Midbrain (tissue), 1 donor: ENCODE measurements around the gene SMIM3.
"Not testable (repeated sequence)": the region's sequence is repeated elsewhere in the genome, so short reads cannot be mapped to it uniquely, and the experiment has no call there.

Experiments
- DNase-seq: peaks from one replicate; lab custom pipeline; 2025; lab: John Stamatoyannopoulos, UW

SMIM3 gene

GRCh38 chr5:150793423-150793888 lies 14.9 kb downstream of the SMIM3 start:
- DNase-seq = not testable (repeated sequence)

GRCh38 chr5:150794927-150795326 lies 16.4 kb downstream of the SMIM3 start:
- DNase-seq = no peak

- DNase-seq = no peak
Observed at GRCh38 chr5:150797384-150797783, 18.8 kb downstream of the SMIM3 start.

GRCh38 chr5:150801117-150801927 lies 22.8 kb downstream of the SMIM3 start:
- DNase-seq = peak; percentile 69

GRCh38 chr5:150804388-150804787 lies 25.8 kb downstream of the SMIM3 start:
- no peak for DNase-seq

GRCh38 chr5:150809363-150809762 lies 30.8 kb downstream of the SMIM3 start:
- DNase-seq = no peak

GRCh38 chr5:150815010-150815409 lies 36.5 kb downstream of the SMIM3 start:
- DNase-seq = no peak

GRCh38 chr5:150816946-150817345 lies 38.4 kb downstream of the SMIM3 start:
- DNase-seq = no peak

- no peak for DNase-seq
Observed at GRCh38 chr5:150829744-150830143, 51.2 kb downstream of the SMIM3 start.

GRCh38 chr5:150831821-150832220 lies 53.3 kb downstream of the SMIM3 start:
- not testable (repeated sequence) for DNase-seq

GRCh38 chr5:150836064-150836463 lies 57.5 kb downstream of the SMIM3 start:
- no peak for DNase-seq

GRCh38 chr5:150836703-150837102 lies 58.1 kb downstream of the SMIM3 start:
- DNase-seq = no peak

- not testable (repeated sequence) for DNase-seq
Observed at GRCh38 chr5:150845185-150845859, 66.8 kb downstream of the SMIM3 start.

GRCh38 chr5:150846308-150846653 lies 67.7 kb downstream of the SMIM3 start, which contains the start of gene IRGM:
Gene IRGM (plus strand): TSS chr5:150846521. CDS start chr5:150848124, 1,603 bp downstream.
- not testable (repeated sequence) for DNase-seq
